NOMO-1 (cell line): ENCODE results near the gene LRRC55.

Experiments
- DNase-seq, 2 experiments: peaks; one replicate each; lab custom pipeline; 2025; ENCODE audit not compliant: unreplicated experiment in 2 of 2; lab: John Stamatoyannopoulos, UW

LRRC55 gene

DNA sequence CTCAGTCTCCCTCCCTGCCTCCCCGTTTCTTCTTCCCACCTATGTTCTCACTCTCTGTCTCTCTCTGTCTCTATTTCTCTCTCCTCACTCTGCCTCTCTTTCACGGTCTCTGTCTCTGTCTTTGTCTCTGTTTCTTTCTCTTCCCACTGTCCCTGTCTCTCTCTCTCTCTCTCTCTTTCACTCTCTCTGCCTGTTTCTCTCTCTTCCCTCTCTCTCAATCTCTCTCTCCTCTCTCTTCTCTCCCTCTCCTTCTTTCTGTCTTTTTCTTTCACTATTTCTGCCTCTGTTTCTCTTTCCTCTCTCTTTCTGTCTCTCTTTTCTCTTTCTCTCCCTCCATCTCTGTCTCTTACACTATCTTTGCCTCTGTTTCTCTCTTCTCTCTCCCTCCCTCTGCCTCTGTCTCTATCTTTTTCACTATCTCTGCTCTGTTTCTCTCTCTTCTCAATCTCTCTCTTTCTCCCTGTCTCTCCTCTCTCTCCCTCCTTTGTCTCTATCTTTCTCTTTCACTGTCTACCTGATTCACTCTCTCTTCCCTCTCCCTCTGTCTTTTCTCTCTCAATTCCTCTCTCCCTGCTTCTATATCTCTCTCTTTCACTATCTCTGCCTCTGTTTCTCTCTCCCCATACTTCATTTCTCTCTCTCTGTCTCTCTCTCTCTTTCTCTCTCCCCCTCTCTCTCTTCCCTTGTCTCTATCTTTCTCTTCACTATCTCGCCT is 49.9 kb downstream of the LRRC55 start:
- no peak for DNase-seq

DNA sequence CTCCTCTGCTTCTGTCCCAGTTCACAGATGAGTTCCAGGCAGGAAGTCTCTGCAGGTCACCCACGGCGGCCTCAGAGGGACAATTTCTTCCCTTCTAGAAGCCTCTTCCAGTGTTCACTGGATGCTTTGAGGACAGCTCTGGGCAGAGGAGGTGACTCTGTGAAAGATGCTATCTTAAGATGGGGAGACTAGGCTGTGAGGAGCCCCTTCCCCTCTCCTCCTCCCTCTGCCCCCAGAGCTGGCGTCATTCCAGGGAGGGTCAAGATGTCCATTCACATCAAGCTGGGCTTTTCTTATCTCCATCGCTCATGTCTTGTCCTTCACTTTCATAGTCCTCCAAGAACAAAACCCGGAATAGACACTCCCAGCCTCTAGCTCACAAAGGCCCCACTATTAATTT is 51.9 kb downstream of the LRRC55 start:
- DNase-seq, result no peak

DNA sequence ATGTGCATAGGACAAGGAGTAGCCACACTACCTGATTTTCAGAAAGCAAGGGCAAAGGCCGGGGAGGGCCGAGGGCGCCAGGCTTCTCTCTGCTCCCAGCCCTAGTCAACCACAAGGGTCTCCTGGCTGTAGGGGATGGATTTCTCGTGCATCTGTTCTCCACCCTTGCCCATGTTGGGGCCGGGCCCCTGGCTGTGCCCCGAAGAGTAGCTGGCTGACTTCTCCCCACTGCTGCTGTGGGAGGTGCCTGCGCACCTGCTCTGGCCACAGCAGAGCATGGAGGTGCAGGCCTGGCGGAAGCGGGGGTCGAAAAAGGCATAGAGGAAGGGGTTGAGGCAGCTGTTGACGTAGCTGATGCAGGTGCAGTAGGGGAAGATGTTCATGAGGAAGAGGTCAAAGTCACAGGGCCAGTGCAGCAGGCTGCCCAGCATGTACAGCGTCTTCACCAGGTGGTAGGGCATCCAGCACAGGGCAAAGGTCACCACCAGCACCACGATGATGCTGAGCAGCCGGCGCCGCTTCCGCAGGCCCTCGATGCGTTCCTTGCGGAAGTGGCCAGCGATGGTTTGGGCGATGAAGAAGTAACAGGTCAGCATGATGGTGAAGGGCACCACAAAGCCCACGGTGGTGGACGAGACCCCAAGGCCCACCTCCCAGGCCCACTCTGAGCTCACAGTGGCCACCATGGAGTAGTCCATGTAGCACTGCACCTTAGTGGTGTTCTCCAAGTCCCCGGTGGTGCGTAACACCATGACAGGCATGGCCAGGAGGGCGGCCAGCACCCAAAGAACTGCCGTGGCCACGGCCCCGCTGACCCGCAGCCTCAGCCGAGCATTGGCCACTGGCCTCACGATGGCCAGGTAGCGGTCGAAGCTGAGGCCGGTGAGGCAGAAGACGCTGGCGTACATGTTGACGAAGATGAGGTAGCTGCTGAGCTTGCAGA is 54.3 kb downstream of the LRRC55 start:
- DNase-seq, result no peak

DNA sequence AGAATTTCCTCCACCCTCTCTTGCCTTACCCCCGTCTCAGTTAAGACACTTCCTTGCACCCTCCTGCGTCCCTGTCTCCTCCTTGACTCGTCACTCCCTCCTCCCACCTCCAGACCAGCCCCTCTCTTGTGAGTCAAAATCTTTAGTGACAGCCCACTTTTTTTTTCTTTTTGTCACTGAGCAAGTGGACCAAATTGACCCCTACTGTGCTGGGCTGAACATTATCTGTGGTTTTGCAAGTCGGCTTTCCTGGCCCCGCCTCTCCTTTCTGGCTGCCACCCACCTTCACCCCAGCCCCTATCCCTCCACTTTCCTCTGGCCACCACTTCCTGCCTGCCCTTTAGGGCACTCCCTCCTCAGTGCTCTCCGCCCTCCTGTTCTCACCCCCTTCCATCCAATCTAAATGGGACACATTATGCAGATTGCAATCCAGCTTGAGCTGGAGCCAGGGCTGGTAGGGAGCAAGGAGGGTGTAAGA is 55.5 kb downstream of the LRRC55 start, which contains the start of gene APLNR:
Gene APLNR, minus strand, starts transcription at position 47 of the 478 bp plus-strand sequence. CDS start 246 bp downstream, outside the sequence.
- no peak for DNase-seq

DNA sequence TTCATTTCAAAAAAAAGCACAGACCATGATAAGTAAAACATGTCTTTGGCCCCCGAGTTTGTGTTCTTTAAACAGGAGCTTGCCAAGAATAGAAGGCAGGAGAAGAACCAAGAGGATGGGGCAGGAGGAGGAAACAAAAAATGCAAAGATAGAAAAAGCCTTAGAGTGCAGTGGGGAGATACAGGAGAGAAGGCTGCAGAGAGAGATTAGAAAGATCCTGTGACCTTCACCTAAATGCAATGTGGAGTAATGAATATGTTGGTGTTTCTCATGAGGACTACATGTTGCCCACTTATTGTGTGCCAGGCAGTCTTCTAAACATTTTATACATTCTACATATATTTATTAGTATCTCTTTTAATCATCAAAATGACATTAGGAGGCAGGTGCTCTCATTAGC is 57.6 kb downstream of the LRRC55 start:
- DNase-seq, result no peak

DNA sequence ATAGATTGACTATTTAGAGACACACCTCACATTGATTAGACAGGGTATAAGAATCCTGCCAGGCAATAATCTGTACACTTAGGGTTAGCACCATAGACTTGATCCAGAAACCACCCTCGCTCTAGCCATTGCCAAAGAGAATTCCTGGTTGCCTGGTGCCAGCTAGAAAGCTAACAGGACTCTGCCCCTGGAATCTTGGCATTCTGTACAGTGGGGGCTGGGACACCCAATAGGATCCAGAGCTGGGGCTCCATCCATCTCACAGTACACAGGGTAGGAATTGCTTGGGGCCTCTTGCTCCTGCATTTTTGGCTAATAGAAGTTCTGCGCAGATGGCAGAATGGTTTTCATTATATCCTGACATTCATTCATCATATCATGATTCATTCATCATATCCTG is 58.3 kb downstream of the LRRC55 start:
- DNase-seq, result no peak

DNA sequence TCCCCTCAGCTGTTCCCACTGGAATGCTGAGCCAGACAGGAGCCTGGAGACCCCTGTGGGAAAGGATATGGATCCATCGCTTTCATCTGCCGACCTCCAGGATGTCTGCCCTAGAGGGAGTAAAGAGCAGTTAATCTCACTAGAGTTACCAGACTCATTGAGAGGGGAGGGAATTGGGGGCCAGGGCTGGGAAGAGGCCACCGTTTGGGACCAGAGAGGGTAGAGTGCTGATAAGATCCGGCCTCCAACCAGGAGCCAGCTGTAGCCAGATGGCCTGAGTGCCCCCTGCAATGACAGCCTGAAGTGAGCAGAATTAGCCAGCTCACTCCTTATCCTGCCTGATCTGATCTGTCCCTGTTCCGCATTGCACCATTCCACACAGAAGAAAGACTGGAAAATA is 59.0 kb downstream of the LRRC55 start:
- no peak for DNase-seq
